GM19395 (cell line): ENCODE results near the gene AKR7A3.
"Not testable (repeated sequence)": the region's sequence is repeated elsewhere in the genome, so short reads cannot be mapped to it uniquely, and the experiment has no call there.

Source experiments
- ATAC-seq: cut with Tn5 transposase; IDR thresholded peaks from one replicate; pipeline ENCODE4 v1.9.1; 2021; ENCODE audit warnings: mild to moderate bottlenecking, moderate library complexity; ENCODE audit not compliant: unreplicated experiment

The AKR7A3 gene

GRCh38 chr1:19321071-19321470 is 32.5 kb upstream of the AKR7A3 start:
- no peak for ATAC-seq

- ATAC-seq: no peak
Observed at GRCh38 chr1:19319196-19319595, 30.6 kb upstream of the AKR7A3 start.

- no peak for ATAC-seq
Observed at GRCh38 chr1:19317126-19317910, 28.7 kb upstream of the AKR7A3 start.

GRCh38 chr1:19315378-19316198 is 27.0 kb upstream of the AKR7A3 start:
- ATAC-seq: no peak

- ATAC-seq: no peak
Observed at GRCh38 chr1:19313961-19314882, 25.7 kb upstream of the AKR7A3 start.

GRCh38 chr1:19313636-19313959 is 25.0 kb upstream of the AKR7A3 start:
- no peak for ATAC-seq

- ATAC-seq: peak; percentile 11
Observed at GRCh38 chr1:19312782-19313635, 24.4 kb upstream of the AKR7A3 start.

- ATAC-seq: peak; percentile 64
Observed at GRCh38 chr1:19311931-19312781, 23.6 kb upstream of the AKR7A3 start, which contains the start of the genes AKR7A2 and SLC66A1. TSS of gene AKR7A2 (minus strand) at chr1:19312144. CDS start at chr1:19312124, 20 bp downstream. TSS of gene SLC66A1 (plus strand) at chr1:19312326. CDS start at chr1:19317678, 5,352 bp downstream.

- ATAC-seq: peak; percentile 23
Observed at GRCh38 chr1:19311503-19311930, 22.9 kb upstream of the AKR7A3 start.

GRCh38 chr1:19310720-19311502 is 22.3 kb upstream of the AKR7A3 start:
- ATAC-seq: no peak

- no peak for ATAC-seq
Observed at GRCh38 chr1:19310061-19310460, 21.5 kb upstream of the AKR7A3 start.

- no peak for ATAC-seq
Observed at GRCh38 chr1:19309123-19309813, 20.7 kb upstream of the AKR7A3 start.

- ATAC-seq: no peak
Observed at GRCh38 chr1:19308509-19308907, 19.9 kb upstream of the AKR7A3 start.

- ATAC-seq: no peak
Observed at GRCh38 chr1:19307794-19308508, 19.4 kb upstream of the AKR7A3 start.

- ATAC-seq: no peak
Observed at GRCh38 chr1:19306941-19307340, 18.4 kb upstream of the AKR7A3 start.

- no peak for ATAC-seq
Observed at GRCh38 chr1:19305880-19306279, 17.3 kb upstream of the AKR7A3 start.

- not testable (repeated sequence) for ATAC-seq
Observed at GRCh38 chr1:19304081-19304480, 15.5 kb upstream of the AKR7A3 start.
